HG02884 (cell line): ENCODE results near the gene CTAGE6.
A peak's percentile ranks its signal among the peaks of the same experiment; 100 is the strongest.
"Not testable (repeated sequence)": the region's sequence is repeated elsewhere in the genome, so short reads cannot be mapped to it uniquely, and the experiment has no call there.

Experiments
- ATAC-seq: cut with Tn5 transposase; IDR thresholded peaks from one replicate; pipeline ENCODE4 v1.9.1; 2021; ENCODE audit warnings: mild to moderate bottlenecking, moderate library complexity; ENCODE audit not compliant: unreplicated experiment

CTAGE6 gene, protein sequence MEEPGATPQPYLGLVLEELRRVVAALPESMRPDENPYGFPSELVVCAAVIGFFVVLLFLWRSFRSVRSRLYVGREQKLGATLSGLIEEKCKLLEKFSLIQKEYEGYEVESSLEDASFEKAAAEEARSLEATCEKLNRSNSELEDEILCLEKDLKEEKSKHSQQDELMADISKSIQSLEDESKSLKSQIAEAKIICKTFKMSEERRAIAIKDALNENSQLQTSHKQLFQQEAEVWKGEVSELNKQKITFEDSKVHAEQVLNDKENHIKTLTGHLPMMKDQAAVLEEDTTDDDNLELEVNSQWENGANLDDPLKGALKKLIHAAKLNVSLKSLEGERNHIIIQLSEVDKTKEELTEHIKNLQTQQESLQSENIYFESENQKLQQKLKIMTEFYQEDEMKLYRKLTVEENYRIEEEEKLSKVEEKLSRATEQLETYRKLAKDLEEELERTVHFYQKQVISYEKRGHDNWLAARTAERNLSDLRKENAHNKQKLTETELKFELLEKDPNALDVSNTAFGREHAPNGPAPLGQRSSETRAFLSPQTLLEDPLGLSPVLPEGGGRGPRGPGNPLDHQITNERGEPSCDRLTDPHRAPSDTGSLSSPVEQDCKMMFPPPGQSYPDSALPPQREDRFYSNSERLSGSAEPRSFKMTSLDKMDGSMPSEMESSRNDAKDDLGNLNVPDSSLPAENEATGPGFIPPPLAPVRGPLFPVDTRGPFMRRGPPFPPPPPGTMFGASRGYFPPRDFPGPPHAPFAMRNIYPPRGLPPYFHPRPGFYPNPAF

GRCh38 chr7:143757596-143757995 lies at the start of gene CTAGE6:
TSS of gene CTAGE6 (minus strand) at chr7:143757696. CDS start at chr7:143757658, 38 bp downstream.
- not testable (repeated sequence) for ATAC-seq

DNA sequence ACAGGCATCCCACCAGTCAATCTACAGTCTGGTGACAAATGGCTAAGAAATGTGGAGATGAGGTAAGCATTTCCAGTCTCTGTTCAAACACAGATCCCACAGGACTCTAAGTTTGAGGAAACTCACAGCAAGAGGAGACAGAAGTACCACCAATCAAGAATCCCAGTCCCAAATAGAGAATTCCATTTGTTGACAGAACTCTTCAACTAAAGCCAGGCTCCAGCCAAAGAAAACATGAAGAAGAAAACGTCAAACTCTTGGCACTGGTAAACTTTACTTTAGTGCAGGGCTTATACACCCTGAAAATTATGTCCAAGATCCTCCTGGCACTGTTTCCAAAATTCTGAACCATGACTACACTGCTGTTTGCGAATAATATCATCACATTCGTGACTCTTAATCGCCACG lies 49.2 kb upstream of the CTAGE6 start:
- not testable (repeated sequence) for ATAC-seq

- ATAC-seq = not testable (repeated sequence)
These were observed 40.4 kb upstream of the CTAGE6 start for GRCh38 chr7:143797896-143798290.

GRCh38 chr7:143797119-143797895 lies 39.8 kb upstream of the CTAGE6 start:
- not testable (repeated sequence) for ATAC-seq

GRCh38 chr7:143795653-143796052 lies 38.2 kb upstream of the CTAGE6 start:
- not testable (repeated sequence) for ATAC-seq

DNA sequence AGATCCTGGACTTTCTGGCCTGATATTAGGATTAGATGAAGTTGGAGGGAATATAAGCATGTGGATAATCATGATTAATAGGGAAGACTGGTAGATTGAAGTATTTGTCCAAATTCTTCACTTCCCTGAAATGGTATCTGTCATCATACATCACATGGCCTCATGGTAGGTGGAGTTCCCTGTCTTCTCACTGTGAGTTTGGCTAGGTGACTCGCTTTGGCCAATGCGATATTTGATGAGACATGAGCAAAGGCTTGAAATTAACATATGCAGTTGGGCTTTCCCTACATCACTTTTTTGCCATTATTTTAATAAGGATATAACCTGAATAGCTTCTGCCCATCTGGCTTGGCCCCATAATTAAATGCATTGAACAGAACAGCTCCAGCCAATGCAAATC lies 35.1 kb upstream of the CTAGE6 start:
- not testable (repeated sequence) for ATAC-seq

DNA sequence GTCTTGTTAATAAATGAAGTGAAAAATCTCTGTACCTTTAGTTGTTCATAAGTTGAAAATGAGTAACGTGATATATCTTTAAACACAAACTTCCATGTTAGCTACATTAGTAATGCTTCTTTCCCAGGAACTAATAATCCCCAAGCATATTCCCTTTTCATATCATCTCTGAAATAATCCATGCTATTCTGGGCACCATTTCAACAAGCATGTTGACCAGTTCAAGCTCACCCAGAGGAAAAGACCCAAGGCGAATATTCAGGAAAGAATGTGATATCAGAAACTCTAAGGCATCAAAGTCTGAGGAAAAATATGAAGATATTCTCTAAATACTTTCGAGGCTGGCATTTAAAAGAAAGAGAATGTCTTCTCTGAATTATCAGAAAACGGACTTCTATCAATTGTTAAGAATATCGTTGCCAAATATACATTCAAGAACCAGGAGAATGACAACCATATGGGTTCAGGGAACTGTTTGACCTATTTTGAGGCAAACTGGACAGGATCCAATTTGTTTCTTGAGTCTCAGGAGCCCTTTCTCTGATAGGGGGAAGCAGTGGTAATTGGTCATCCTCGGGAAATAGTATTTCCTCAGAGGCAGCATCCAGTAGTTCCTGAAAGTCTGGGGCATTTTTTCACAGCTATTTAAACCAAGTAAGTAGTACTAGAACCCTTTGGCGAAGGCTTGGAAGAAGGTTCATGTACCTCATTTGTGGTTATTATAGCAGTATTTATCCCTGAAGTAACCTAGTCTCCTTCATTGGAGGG lies 28.1 kb upstream of the CTAGE6 start:
- not testable (repeated sequence) for ATAC-seq

DNA sequence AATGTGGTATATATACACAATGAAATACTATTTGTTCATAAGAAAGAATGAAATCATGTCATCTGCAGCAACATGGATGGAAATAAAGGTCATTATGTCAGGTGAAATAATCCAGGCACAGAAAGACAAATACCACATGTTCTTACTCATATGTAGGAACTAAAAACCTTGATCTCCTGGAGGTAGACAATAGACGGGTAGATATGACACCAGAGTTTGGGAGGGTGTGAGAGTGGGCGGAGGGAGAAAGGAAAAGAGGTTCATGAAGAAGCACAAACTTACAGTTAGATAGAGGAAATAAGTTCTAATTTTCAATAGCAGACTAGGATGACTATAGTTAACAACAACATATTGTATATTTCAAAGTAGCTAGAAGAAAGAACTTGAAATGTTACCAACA lies 22.1 kb upstream of the CTAGE6 start:
- ATAC-seq = not testable (repeated sequence)

GRCh38 chr7:143772738-143773468 lies 15.4 kb upstream of the CTAGE6 start:
- ATAC-seq = not testable (repeated sequence)

- ATAC-seq = not testable (repeated sequence)
These were observed 10.0 kb upstream of the CTAGE6 start for GRCh38 chr7:143767531-143767930.

- ATAC-seq = not testable (repeated sequence)
These were observed 8.2 kb upstream of the CTAGE6 start for GRCh38 chr7:143765678-143766077.

DNA sequence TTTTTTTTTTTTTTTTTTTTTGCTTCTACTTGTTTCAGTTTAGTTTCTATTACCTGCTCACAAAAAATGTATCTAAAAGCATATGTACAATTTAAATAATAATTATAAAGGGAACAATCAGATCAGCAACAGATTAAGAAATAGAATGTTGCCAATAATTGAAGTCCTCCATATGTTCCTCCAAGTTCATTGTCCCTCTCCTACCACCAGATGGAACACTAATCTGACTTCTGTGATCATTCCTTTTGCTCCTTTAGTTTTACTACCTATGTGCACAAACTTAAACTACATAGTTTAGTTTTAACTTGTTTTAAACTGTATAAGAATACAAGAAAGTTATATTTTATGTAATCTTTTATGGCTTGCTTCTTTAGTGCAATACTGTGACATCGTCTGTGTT lies 5.6 kb upstream of the CTAGE6 start:
- not testable (repeated sequence) for ATAC-seq

GRCh38 chr7:143745340-143745739 lies 12.2 kb downstream of the CTAGE6 start:
- ATAC-seq = not testable (repeated sequence)

DNA sequence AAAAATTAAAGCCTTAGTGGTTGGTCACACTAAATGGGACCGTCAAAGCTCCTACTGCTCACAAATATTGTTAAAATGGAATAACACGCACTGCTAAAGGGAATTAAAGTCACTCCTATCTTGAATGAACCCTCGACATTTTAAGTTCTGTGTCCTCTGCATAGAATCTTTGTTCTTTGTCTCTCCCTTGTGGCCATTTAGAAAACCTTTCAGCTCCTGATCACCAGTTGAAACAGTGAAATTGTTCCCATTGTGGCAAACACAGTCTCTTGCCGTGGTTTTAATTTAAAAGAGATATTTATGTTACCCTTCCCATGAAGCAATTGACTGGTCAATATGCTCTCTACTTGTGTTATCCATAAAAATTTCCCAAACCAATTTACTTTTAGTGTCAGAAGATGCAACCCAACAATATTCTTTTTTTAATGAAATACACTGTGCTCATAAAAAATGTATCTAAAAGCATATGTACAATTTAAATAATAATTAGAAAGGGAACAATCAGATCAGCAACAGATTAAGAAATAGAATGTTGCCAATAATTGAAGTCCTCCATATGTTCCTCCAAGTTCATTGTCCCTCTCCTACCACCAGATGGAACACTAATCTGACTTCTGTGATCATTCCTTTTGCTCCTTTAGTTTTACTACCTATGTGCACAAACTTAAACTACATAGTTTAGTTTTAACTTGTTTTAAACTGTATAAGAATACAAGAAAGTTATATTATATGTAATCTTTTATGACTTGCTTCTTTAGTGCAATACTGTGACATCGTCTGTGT lies 20.3 kb downstream of the CTAGE6 start:
- peak; percentile 77 for ATAC-seq

GRCh38 chr7:143735962-143736361 lies 21.5 kb downstream of the CTAGE6 start:
- no peak for ATAC-seq

DNA sequence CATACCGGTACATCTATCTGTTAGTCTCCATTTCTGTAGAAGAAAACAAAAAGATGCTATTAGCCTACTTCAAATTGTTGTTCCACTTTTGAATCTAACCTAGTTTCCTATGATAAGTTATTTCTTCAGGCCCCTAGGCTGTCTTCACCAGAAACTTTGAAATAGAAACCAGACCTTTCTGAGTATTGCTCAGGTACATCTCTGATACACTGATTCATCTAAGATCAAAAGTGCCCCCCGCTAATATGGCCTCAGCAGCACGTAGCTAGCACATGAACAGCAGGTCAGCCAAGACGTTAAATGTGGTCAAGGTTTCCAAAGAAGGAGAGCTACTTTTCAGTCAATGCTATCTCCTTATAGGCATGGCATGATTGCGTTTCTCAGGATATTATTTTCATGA lies 23.6 kb downstream of the CTAGE6 start:
- no peak for ATAC-seq

GRCh38 chr7:143728333-143728862 lies 29.1 kb downstream of the CTAGE6 start:
- ATAC-seq = no peak

GRCh38 chr7:143727561-143727960 lies 29.9 kb downstream of the CTAGE6 start:
- peak; percentile 74 for ATAC-seq

- not testable (repeated sequence) for ATAC-seq
These were observed 31.4 kb downstream of the CTAGE6 start for GRCh38 chr7:143726143-143726542.
